GM12878 (cell line): ENCODE results near the gene PHETA2.

ENCODE experiments used
- CREM ChIP-seq: IDR thresholded peaks from 2 replicates; pipeline ENCODE4 v1.6.1; 2014; ENCODE audit warnings: antibody characterized with exemption, low read depth
- EP300 ChIP-seq, 2 experiments: fragments of 150-350 bp in 1 of 2; IDR thresholded peaks; 2 replicates each; pipeline ENCODE4 v1.6.1; 2011 to 2012; ENCODE audit warnings: low read depth in 2 of 2, low read length in 2 of 2, borderline replicate concordance in 1 of 2, improper control_type of control experiment in 1 of 2, inconsistent platforms in 1 of 2; ENCODE audit not compliant: control insufficient read depth in 1 of 2
- FOXK2 ChIP-seq: fragments of 450-650 bp; IDR thresholded peaks from 2 replicates; pipeline ENCODE4 v1.6.1; 2017; ENCODE audit warnings: mild to moderate bottlenecking, moderate library complexity
- MYB ChIP-seq: fragments of 150-350 bp; IDR thresholded peaks from 2 replicates; pipeline ENCODE4 v1.6.1; 2014; ENCODE audit warnings: mild to moderate bottlenecking, low read depth, low read length, borderline replicate concordance
- RFX5 ChIP-seq: IDR thresholded peaks from 2 replicates; pipeline ENCODE4 v1.6.1; 2011; ENCODE audit warnings: low read depth, low read length, improper control_type of control experiment
- SMC3 ChIP-seq: IDR thresholded peaks from 2 replicates; pipeline ENCODE4 v1.6.1; 2011; ENCODE audit warnings: low read length, improper control_type of control experiment, borderline replicate concordance
- SREBF2 ChIP-seq: IDR thresholded peaks from 2 replicates; pipeline ENCODE4 v1.6.1; 2012; ENCODE audit warnings: mild to moderate bottlenecking, low read length
- TF ChIP-seq, protein P1 (sequence below): IDR thresholded peaks from 2 replicates; pipeline ENCODE4 v1.6.1; 2012; ENCODE audit warnings: low read depth, low read length, improper control_type of control experiment
- TF ChIP-seq, protein P2 (sequence below), 3 experiments: IDR thresholded peaks in 2 of 3; conservative IDR thresholded peaks in 1 of 3; 2 replicates each; pipeline ENCODE4 v1.5.1; 2011; ENCODE audit warnings: low read depth in 3 of 3, low read length in 3 of 3, mild to moderate bottlenecking in 3 of 3, control low read depth in 2 of 3, moderate library complexity in 2 of 3, inconsistent platforms in 1 of 3, mixed read lengths in 1 of 3; ENCODE audit not compliant: control insufficient read depth in 2 of 3, insufficient read depth in 1 of 3; ENCODE audit errors: extremely low read depth in 1 of 3
- TF ChIP-seq, protein P3 (sequence below): IDR thresholded peaks from 2 replicates; pipeline ENCODE4 v1.6.1; 2012; ENCODE audit warnings: low read depth, low read length, improper control_type of control experiment

DNA sequence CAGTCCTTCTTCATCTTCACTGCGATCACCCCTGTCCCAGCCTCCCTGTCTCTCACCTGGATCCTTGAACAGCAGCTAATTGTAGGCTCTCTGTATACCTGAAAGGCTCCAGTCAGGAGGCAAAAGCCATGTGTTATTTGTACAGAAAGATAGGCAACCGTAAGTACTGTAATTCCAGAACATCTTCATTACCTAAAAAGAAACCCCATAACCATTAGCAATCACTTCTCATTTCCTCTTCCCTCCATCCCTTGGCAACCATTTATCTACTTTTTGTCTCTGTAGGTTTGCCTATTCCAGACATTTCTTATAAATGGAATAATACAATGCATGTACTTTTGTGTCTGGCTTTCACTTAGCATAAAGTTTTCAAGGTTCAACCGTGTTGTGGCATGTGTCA, 21.3 kb upstream of the PHETA2 start:
- no peak for TF ChIP-seq EP300 (IDR thresholded peaks at IDR 0.05; ENCODE audit: borderline replicate concordance in 1 of 2, control insufficient read depth in 1 of 2, low read depth in 2 of 2, low read length in 2 of 2)
- TF ChIP-seq, protein P1, sequence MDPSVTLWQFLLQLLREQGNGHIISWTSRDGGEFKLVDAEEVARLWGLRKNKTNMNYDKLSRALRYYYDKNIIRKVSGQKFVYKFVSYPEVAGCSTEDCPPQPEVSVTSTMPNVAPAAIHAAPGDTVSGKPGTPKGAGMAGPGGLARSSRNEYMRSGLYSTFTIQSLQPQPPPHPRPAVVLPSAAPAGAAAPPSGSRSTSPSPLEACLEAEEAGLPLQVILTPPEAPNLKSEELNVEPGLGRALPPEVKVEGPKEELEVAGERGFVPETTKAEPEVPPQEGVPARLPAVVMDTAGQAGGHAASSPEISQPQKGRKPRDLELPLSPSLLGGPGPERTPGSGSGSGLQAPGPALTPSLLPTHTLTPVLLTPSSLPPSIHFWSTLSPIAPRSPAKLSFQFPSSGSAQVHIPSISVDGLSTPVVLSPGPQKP: no peak
- no peak for TF ChIP-seq RFX5
- TF ChIP-seq SMC3: no peak
- TF ChIP-seq MYB: no peak
- TF ChIP-seq SREBF2: no peak
- TF ChIP-seq, protein P2, sequence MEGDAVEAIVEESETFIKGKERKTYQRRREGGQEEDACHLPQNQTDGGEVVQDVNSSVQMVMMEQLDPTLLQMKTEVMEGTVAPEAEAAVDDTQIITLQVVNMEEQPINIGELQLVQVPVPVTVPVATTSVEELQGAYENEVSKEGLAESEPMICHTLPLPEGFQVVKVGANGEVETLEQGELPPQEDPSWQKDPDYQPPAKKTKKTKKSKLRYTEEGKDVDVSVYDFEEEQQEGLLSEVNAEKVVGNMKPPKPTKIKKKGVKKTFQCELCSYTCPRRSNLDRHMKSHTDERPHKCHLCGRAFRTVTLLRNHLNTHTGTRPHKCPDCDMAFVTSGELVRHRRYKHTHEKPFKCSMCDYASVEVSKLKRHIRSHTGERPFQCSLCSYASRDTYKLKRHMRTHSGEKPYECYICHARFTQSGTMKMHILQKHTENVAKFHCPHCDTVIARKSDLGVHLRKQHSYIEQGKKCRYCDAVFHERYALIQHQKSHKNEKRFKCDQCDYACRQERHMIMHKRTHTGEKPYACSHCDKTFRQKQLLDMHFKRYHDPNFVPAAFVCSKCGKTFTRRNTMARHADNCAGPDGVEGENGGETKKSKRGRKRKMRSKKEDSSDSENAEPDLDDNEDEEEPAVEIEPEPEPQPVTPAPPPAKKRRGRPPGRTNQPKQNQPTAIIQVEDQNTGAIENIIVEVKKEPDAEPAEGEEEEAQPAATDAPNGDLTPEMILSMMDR (IDR thresholded peaks at IDR 0.05 in 2 of 3, conservative IDR thresholded peaks at IDR 0.05 in 1 of 3; ENCODE audit: control insufficient read depth in 2 of 3, extremely low read depth in 1 of 3, insufficient read depth in 1 of 3, low read depth in 3 of 3, low read length in 3 of 3): no peak
- TF ChIP-seq, protein P3, sequence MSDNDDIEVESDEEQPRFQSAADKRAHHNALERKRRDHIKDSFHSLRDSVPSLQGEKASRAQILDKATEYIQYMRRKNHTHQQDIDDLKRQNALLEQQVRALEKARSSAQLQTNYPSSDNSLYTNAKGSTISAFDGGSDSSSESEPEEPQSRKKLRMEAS: no peak
- no peak for TF ChIP-seq FOXK2
- TF ChIP-seq CREM: no peak
